A549 (cell line): ENCODE results near the gene CTTN. TPM values are rescaled to one million over a fixed set of nuclear protein-coding genes. Genes with fewer than 3 reads are reported as not detected.
A peak's percentile ranks its signal among the peaks of the same experiment; 100 is the strongest.

Experiments
- ATAC-seq, 2 experiments: fragments of 200-7000 bp in 1 of 2; fragments of >200 bp in 1 of 2; cut with Nextera tagmentation in 1 of 2; cut with Tn5 transposase in 1 of 2; 3 replicates each; pipeline versions ENCODE4 v1.8.0 to v1.9.1; 2018 to 2020; ENCODE audit warnings: mild to moderate bottlenecking in 1 of 2, moderate library complexity in 1 of 2
- CTCF ChIA-PET: fragments of 300-600 bp; sonication (Branson Sonifier 250); formaldehyde crosslinking; extraction: SDS; loops from one replicate; lab custom pipeline; 2021; ENCODE audit warnings: antibody characterized with exemption, inconsistent platforms; lab: Yijun Ruan, JAX
- POLR2A ChIA-PET: fragments of 350-600 bp; formaldehyde crosslinking; extraction: SDS; loops from one replicate; lab custom pipeline; 2021; ENCODE audit warnings: antibody characterized with exemption, inconsistent platforms; lab: Yijun Ruan, JAX
- DNase-seq, 2 experiments: peaks; one replicate each; pipeline versions ENCODE4 v3.0.0 to v3.0.0-alpha.2; 2011 to 2016; ENCODE audit warnings: low read depth in 1 of 2, low spot score in 1 of 2
- FAIRE-seq: peaks from 2 replicates; lab custom pipeline; 2011; peaks lifted over from hg19 to GRCh38; lab: Jason Lieb, UNC
- H3K27ac ChIP-seq, 2 experiments: fragments of >200 bp; sonication (Bioruptor Twin); formaldehyde crosslinking; 3 replicates each; pipeline ENCODE4 v1.5.1; 2016 to 2017
- H3K4me1 ChIP-seq: fragments of >200 bp; sonication (Bioruptor Twin); formaldehyde crosslinking; 3 replicates; pipeline ENCODE4 v1.6.1; 2016
- H3K4me2 ChIP-seq: fragments of >200 bp; sonication (Bioruptor Twin); formaldehyde crosslinking; 3 replicates; pipeline ENCODE4 v1.6.1; 2016
- H3K4me3 ChIP-seq: fragments of >200 bp; sonication (Bioruptor Twin); formaldehyde crosslinking; 3 replicates; pipeline ENCODE4 v1.5.1; 2016
- H3K9me3 ChIP-seq: fragments of >200 bp; sonication (Bioruptor Twin); formaldehyde crosslinking; 3 replicates; pipeline ENCODE4 v1.6.1; 2016
- BCL3 ChIP-seq: fragments of >200 bp; sonication (Bioruptor Twin); formaldehyde crosslinking; IDR thresholded peaks from 3 replicates; pipeline ENCODE4 v1.6.1; 2016
- BHLHE40 ChIP-seq: IDR thresholded peaks from 2 replicates; pipeline ENCODE4 v1.6.1; 2012; ENCODE audit warnings: low read depth, low read length, inconsistent platforms
- EHMT2 ChIP-seq: fragments of 200-600 bp; sonication (generic); IDR thresholded peaks from 2 replicates; pipeline ENCODE4 v1.6.1; 2016; ENCODE audit warnings: antibody characterized with exemption, low read depth, mild to moderate bottlenecking, moderate library complexity
- FOSB ChIP-seq: fragments of 250-450 bp; sonication (Bioruptor Pico); IDR thresholded peaks from 2 replicates; pipeline ENCODE4 v1.5.0; 2020; ENCODE audit warnings: mild to moderate bottlenecking, moderate library complexity
- HOXB13 ChIP-seq: fragments of 250-450 bp; sonication (Bioruptor Pico); IDR thresholded peaks from 2 replicates; pipeline ENCODE4 v1.5.0; 2020; ENCODE audit warnings: low read depth, mild to moderate bottlenecking, moderate library complexity
- JUN ChIP-seq, 2 experiments: fragments of >200 bp; sonication (Bioruptor Twin); formaldehyde crosslinking; IDR thresholded peaks; 2 replicates in 1 of 2; 3 replicates in 1 of 2; pipeline ENCODE4 v1.6.1; 2016 to 2017
- KDM1A ChIP-seq: fragments of 200-600 bp; sonication (generic); IDR thresholded peaks from 2 replicates; pipeline ENCODE4 v1.6.1; 2016; ENCODE audit warnings: low read depth, mild to moderate bottlenecking
- KDM5A ChIP-seq: fragments of 200-600 bp; sonication (generic); IDR thresholded peaks from 2 replicates; pipeline ENCODE4 v1.6.1; 2016; ENCODE audit warnings: antibody characterized with exemption, mild to moderate bottlenecking
- NFE2L2 ChIP-seq: fragments of 150-350 bp; conservative IDR thresholded peaks from 2 replicates; pipeline ENCODE4 v1.6.1; 2014; ENCODE audit warnings: low read length
- PHF8 ChIP-seq: fragments of 200-600 bp; sonication (generic); IDR thresholded peaks from 2 replicates; pipeline ENCODE4 v1.6.1; 2016; ENCODE audit warnings: low read depth, mild to moderate bottlenecking, antibody characterized with exemption, moderate library complexity, borderline replicate concordance
- POLR2A ChIP-seq: IDR thresholded peaks from 2 replicates; pipeline ENCODE4 v1.6.1; 2012; ENCODE audit warnings: mild to moderate bottlenecking, low read length
- POLR2AphosphoS2 ChIP-seq: conservative IDR thresholded peaks from 2 replicates; pipeline ENCODE4 v1.6.1; 2012; ENCODE audit warnings: low read length, improper control_type of control experiment, inconsistent platforms
- SMC3 ChIP-seq: fragments of >200 bp; sonication (Bioruptor Twin); formaldehyde crosslinking; IDR thresholded peaks from 3 replicates; pipeline ENCODE4 v1.6.1; 2018; ENCODE audit warnings: inconsistent platforms
- TFCP2L1 ChIP-seq: fragments of 250-450 bp; sonication (Bioruptor Pico); IDR thresholded peaks from 2 replicates; pipeline ENCODE4 v1.5.0; 2021; ENCODE audit warnings: mild to moderate bottlenecking
- ZFP36 ChIP-seq: fragments of 450-650 bp; IDR thresholded peaks from 2 replicates; pipeline ENCODE4 v1.6.1; 2014; ENCODE audit warnings: borderline replicate concordance; ENCODE audit not compliant: partially characterized antibody
- ZNF302 ChIP-seq: fragments of 250-450 bp; sonication (Bioruptor Pico); IDR thresholded peaks from 2 replicates; pipeline ENCODE4 v1.9.0; 2021; ENCODE audit warnings: inconsistent platforms, mild to moderate bottlenecking, moderate library complexity
- WGBS: methylation state at CpG from one replicate; pipeline ENCODE4 v1.1.6; 2017; ENCODE audit errors: missing lambda C conversion rate; 5-methylcytosine and 5-hydroxymethylcytosine counted together
- polyA plus RNA-seq, 4 experiments: library from polyadenylated mRNA; depleted of rRNA in 3 of 4; stranded (reverse); fragments of >200 nt; fragmentation: RNase III in 1 of 4; extraction: RNeasy Plus Mini Kit Qiagen cat#74134 plus additional on column Dnase treatment in 1 of 4; gene quantifications; 2 replicates in 3 of 4; 3 replicates in 1 of 4; pipeline ENCODE4 v1.2.3, GENCODE V29; 2011 to 2017
- TF ChIP-seq, protein P1 (sequence below): fragments of 250-450 bp; sonication (Bioruptor Pico); IDR thresholded peaks from 2 replicates; pipeline ENCODE4 v1.5.0; 2020; ENCODE audit warnings: low read depth, mild to moderate bottlenecking, moderate library complexity
- TF ChIP-seq, protein P2 (sequence below): fragments of 450-650 bp; IDR thresholded peaks from 2 replicates; pipeline ENCODE4 v1.6.1; 2014; ENCODE audit warnings: antibody characterized with exemption
- TF ChIP-seq, protein P3 (sequence below): fragments of 200-600 bp; sonication (generic); IDR thresholded peaks from 2 replicates; pipeline ENCODE4 v1.6.1; 2016; ENCODE audit warnings: antibody characterized with exemption, mild to moderate bottlenecking, moderate library complexity
- TF ChIP-seq, protein P4 (sequence below): IDR thresholded peaks from 2 replicates; pipeline ENCODE4 v1.6.1; 2012; ENCODE audit warnings: low read depth, borderline replicate concordance
- TF ChIP-seq, protein P5 (sequence below): IDR thresholded peaks from 2 replicates; pipeline ENCODE4 v1.6.1; 2012

The CTTN gene
- polyA plus RNA-seq, 2 of the 4 experiments (the other 2 are of a cell fraction): 140 to 214 TPM

DNA sequence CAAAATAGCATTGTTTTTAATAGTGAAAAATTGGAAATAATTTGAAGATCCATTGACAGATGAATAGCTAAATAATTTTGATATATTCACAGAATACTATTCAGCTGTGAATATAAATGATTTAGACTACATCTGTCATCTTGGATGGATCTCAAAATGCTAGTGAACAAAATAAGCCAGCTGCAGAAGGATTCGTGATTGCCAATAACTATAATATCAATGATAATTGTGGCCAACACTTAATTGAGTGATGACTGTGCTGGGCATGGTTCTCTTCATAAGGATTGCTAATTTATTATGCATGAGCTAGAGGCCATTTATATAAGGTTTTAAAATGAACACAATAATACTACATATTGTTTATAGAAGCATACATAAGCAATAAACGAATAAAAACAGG is 60.4 kb downstream of the CTTN start:
- no peak for DNase-seq
- ChIA-PET CTCF (interaction anchor here (0.9 to 1.7 kb wide), 5 partner anchors 10 to 628 kb away, joined by 3 to 9 read pairs (median 3); no protein-coding TSS in a partner anchor), POLR2A (no interaction called here)
- Histone ChIP-seq H3K4me2 (no peak overlapping the region), H3K27ac (no peak overlapping the region), H3K4me3 (no peak overlapping the region), H3K4me1 (peaks cover 8% of the 10 kb centered on the region), H3K9me3 (no peaks in the 10 kb centered on the region)
- FAIRE-seq: no peak
- WGBS: 59% methylated on average over 2 of the region's 2 CpGs
- no peak for ATAC-seq
- no peak for TF ChIP-seq POLR2A
- TF ChIP-seq FOSB (CRISPR knock-in tag): no peak
- TF ChIP-seq, protein P1, sequence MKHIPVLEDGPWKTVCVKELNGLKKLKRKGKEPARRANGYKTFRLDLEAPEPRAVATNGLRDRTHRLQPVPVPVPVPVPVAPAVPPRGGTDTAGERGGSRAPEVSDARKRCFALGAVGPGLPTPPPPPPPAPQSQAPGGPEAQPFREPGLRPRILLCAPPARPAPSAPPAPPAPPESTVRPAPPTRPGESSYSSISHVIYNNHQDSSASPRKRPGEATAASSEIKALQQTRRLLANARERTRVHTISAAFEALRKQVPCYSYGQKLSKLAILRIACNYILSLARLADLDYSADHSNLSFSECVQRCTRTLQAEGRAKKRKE (CRISPR knock-in tag): no peak
- TF ChIP-seq BHLHE40: no peak
- TF ChIP-seq KDM5A: no peak

- POLR2A ChIA-PET: no interaction called here
- Histone ChIP-seq H3K4me3 (no peak overlapping the region), H3K9me3 (no peaks in the 10 kb centered on the region), H3K27ac (no peak overlapping the region)
- FAIRE-seq: no peak
- CTCF ChIA-PET: interaction anchor here (1.5 to 1.7 kb wide), 2 partner anchors 8 to 17 kb away, joined by 4 to 9 read pairs; no protein-coding TSS in a partner anchor
- TF ChIP-seq ZNF302 (CRISPR knock-in tag) (no peak), KDM1A (no peak), POLR2A (no peak), HOXB13 (no peak), NFE2L2 (no peak), BCL3 (no peak)
- TF ChIP-seq, protein P2, sequence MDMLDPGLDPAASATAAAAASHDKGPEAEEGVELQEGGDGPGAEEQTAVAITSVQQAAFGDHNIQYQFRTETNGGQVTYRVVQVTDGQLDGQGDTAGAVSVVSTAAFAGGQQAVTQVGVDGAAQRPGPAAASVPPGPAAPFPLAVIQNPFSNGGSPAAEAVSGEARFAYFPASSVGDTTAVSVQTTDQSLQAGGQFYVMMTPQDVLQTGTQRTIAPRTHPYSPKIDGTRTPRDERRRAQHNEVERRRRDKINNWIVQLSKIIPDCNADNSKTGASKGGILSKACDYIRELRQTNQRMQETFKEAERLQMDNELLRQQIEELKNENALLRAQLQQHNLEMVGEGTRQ: no peak
- TF ChIP-seq, protein P3, sequence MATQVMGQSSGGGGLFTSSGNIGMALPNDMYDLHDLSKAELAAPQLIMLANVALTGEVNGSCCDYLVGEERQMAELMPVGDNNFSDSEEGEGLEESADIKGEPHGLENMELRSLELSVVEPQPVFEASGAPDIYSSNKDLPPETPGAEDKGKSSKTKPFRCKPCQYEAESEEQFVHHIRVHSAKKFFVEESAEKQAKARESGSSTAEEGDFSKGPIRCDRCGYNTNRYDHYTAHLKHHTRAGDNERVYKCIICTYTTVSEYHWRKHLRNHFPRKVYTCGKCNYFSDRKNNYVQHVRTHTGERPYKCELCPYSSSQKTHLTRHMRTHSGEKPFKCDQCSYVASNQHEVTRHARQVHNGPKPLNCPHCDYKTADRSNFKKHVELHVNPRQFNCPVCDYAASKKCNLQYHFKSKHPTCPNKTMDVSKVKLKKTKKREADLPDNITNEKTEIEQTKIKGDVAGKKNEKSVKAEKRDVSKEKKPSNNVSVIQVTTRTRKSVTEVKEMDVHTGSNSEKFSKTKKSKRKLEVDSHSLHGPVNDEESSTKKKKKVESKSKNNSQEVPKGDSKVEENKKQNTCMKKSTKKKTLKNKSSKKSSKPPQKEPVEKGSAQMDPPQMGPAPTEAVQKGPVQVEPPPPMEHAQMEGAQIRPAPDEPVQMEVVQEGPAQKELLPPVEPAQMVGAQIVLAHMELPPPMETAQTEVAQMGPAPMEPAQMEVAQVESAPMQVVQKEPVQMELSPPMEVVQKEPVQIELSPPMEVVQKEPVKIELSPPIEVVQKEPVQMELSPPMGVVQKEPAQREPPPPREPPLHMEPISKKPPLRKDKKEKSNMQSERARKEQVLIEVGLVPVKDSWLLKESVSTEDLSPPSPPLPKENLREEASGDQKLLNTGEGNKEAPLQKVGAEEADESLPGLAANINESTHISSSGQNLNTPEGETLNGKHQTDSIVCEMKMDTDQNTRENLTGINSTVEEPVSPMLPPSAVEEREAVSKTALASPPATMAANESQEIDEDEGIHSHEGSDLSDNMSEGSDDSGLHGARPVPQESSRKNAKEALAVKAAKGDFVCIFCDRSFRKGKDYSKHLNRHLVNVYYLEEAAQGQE: no peak
- TF ChIP-seq, all 56 proteins: peak for 0
- H3K4me1 ChIP-seq: peaks cover 8% of the 10 kb centered on the region
- WGBS: 68% methylated on average over 3 of the region's 4 CpGs
- peak; percentile 64 to 66; a peak in 5 of 6 replicates for ATAC-seq
- no peak for DNase-seq
- H3K4me2 ChIP-seq: no peak overlapping the region
Measured at GRCh38 chr11:70460111-70460510, 61.8 kb downstream of the CTTN start.

DNA sequence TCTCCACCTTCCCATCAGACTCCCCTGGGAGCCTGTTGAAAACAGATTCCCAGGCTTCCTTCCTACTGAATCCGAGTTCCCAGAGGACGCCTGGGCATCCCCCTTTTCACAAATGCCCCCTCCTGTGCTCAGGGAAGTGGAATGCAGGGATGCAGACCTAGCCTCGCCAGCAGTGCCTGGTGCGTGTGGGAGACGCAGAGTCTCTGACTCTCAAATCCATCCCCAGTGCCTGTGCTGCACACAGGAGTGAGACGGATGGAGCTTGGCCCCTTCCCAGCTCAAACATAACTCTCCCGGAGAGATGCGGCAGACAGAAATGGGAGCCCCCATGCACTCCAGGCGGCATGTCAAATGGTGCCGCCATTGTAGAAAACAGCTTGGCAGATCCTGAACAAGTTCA is 62.6 kb downstream of the CTTN start:
- CTCF ChIA-PET: interaction anchor here (1.2 to 1.5 kb wide), 4 partner anchors 9 to 911 kb away, joined by 3 to 4 read pairs (median 4); no protein-coding TSS in a partner anchor
- 71% methylated on average over 10 of the region's 10 CpGs for WGBS
- no peaks in the 10 kb centered on the region for H3K9me3 ChIP-seq
- ATAC-seq: no peak
- H3K4me2 ChIP-seq: no peak overlapping the region
- no peak for DNase-seq
- peaks cover 8% of the 10 kb centered on the region for H3K4me1 ChIP-seq
- no peak overlapping the region for H3K27ac ChIP-seq
- no peak overlapping the region for H3K4me3 ChIP-seq
- POLR2A ChIA-PET: no interaction called here
- no peak for FAIRE-seq
- no peak for TF ChIP-seq SMC3
- TF ChIP-seq TFCP2L1 (CRISPR knock-in tag): no peak
- TF ChIP-seq KDM5A: no peak
- TF ChIP-seq EHMT2: no peak
- TF ChIP-seq, protein P1 (CRISPR knock-in tag): no peak
- TF ChIP-seq HOXB13: no peak
- TF ChIP-seq PHF8: no peak
- TF ChIP-seq, protein P4, sequence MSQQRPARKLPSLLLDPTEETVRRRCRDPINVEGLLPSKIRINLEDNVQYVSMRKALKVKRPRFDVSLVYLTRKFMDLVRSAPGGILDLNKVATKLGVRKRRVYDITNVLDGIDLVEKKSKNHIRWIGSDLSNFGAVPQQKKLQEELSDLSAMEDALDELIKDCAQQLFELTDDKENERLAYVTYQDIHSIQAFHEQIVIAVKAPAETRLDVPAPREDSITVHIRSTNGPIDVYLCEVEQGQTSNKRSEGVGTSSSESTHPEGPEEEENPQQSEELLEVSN: no peak
- no peak for TF ChIP-seq ZFP36
- no peak for TF ChIP-seq POLR2AphosphoS2
- TF ChIP-seq, protein P5, sequence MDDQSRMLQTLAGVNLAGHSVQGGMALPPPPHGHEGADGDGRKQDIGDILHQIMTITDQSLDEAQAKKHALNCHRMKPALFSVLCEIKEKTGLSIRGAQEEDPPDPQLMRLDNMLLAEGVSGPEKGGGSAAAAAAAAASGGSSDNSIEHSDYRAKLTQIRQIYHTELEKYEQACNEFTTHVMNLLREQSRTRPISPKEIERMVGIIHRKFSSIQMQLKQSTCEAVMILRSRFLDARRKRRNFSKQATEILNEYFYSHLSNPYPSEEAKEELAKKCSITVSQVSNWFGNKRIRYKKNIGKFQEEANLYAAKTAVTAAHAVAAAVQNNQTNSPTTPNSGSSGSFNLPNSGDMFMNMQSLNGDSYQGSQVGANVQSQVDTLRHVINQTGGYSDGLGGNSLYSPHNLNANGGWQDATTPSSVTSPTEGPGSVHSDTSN: no peak
- TF ChIP-seq JUN (IDR thresholded peaks at IDR 0.05): no peak
- no peak for TF ChIP-seq BCL3
